Measurements from ENCODE around the gene SPRY4. TPM values are rescaled to one million over a fixed set of nuclear protein-coding genes. Genes with fewer than 3 reads are reported as not detected.
A peak's percentile ranks its signal among the peaks of the same experiment; 100 is the strongest.

Gene SPRY4
- total RNA-seq, 1 experiment from 2014 or later, result 35.5 TPM

- Histone ChIP-seq H3K36me3 (ENCODE audit: insufficient read depth, low read length, poor library complexity, severe bottlenecking) (no peaks in the 10 kb centered on the region), H3K27me3 (replicated peaks; ENCODE audit: insufficient read depth, low read depth, low read length, poor library complexity) (no peaks in the 10 kb centered on the region), H3K9me3 (ENCODE audit: low read depth, low read length, poor library complexity, severe bottlenecking) (no peaks in the 10 kb centered on the region), H3K4me1 (ENCODE audit: insufficient read depth, low read length, poor library complexity, severe bottlenecking) (peaks cover 33% of the 10 kb centered on the region), H3K27ac (ENCODE audit: low read depth, low read length, poor library complexity, severe bottlenecking) (no peak overlapping the region), H3K4me3 (ENCODE audit: low read depth, low read length, poor library complexity, severe bottlenecking) (no peak overlapping the region)
- no peak for DNase-seq (ENCODE audit: low spot score)
- TF ChIP-seq EZH2 (IDR thresholded peaks at IDR 0.05; ENCODE audit: borderline replicate concordance, low read depth, low read length, poor library complexity, severe bottlenecking) (no peak), CTCF (conservative IDR thresholded peaks at IDR 0.05; ENCODE audit: low read depth, low read length) (no peak)
- ChIA-PET POLR2A (ENCODE audit: low non-redundant PET) (no interaction called here), CTCF (interaction anchor here (0.7 kb wide), 1 partner anchor 253 kb away, joined by 3 read pairs; no protein-coding TSS in a partner anchor)
- no TSS peak for BruUV-seq (replicated peaks)
- intact Hi-C loops (cut with micrococcal nuclease; ENCODE audit: unreplicated experiment), result no loop called here
Observed at GRCh38 chr5:142295960-142296860, 28.6 kb downstream of the SPRY4 start.

- ChIA-PET CTCF (no interaction called here), POLR2A (ENCODE audit: low non-redundant PET) (interaction anchor here (0.7 kb wide), 1 partner anchor 36 kb away, joined by 9 read pairs; no protein-coding TSS in a partner anchor)
- intact Hi-C loops (cut with micrococcal nuclease; ENCODE audit: unreplicated experiment), result no loop called here
- Histone ChIP-seq H3K4me1 (ENCODE audit: insufficient read depth, low read length, poor library complexity, severe bottlenecking) (peaks cover 42% of the 10 kb centered on the region), H3K27me3 (replicated peaks; ENCODE audit: insufficient read depth, low read depth, low read length, poor library complexity) (no peaks in the 10 kb centered on the region), H3K36me3 (ENCODE audit: insufficient read depth, low read length, poor library complexity, severe bottlenecking) (no peaks in the 10 kb centered on the region), H3K4me3 (ENCODE audit: low read depth, low read length, poor library complexity, severe bottlenecking) (no peak overlapping the region), H3K9me3 (ENCODE audit: low read depth, low read length, poor library complexity, severe bottlenecking) (no peaks in the 10 kb centered on the region), H3K27ac (ENCODE audit: low read depth, low read length, poor library complexity, severe bottlenecking) (no peak overlapping the region)
- TF ChIP-seq EZH2 (IDR thresholded peaks at IDR 0.05; ENCODE audit: borderline replicate concordance, low read depth, low read length, poor library complexity, severe bottlenecking), result no peak
- no peak for TF ChIP-seq CTCF (conservative IDR thresholded peaks at IDR 0.05; ENCODE audit: low read depth, low read length)
- no TSS peak for BruUV-seq (replicated peaks)
- DNase-seq (ENCODE audit: low spot score), result peak; percentile 78
Observed at GRCh38 chr5:142295084-142295758, 29.6 kb downstream of the SPRY4 start.

- no peaks in the 10 kb centered on the region for H3K36me3 ChIP-seq (ENCODE audit: insufficient read depth, low read length, poor library complexity, severe bottlenecking)
- no peak overlapping the region for H3K27ac ChIP-seq (ENCODE audit: low read depth, low read length, poor library complexity, severe bottlenecking)
- no peak for DNase-seq (ENCODE audit: low spot score)
- intact Hi-C loops (cut with micrococcal nuclease; ENCODE audit: unreplicated experiment), result no loop called here
- no peak for TF ChIP-seq EZH2 (IDR thresholded peaks at IDR 0.05; ENCODE audit: borderline replicate concordance, low read depth, low read length, poor library complexity, severe bottlenecking)
- TF ChIP-seq CTCF (conservative IDR thresholded peaks at IDR 0.05; ENCODE audit: low read depth, low read length), result no peak
- H3K9me3 ChIP-seq (ENCODE audit: low read depth, low read length, poor library complexity, severe bottlenecking), result no peaks in the 10 kb centered on the region
- H3K27me3 ChIP-seq (replicated peaks; ENCODE audit: insufficient read depth, low read depth, low read length, poor library complexity), result no peaks in the 10 kb centered on the region
- no TSS peak for BruUV-seq (replicated peaks)
- POLR2A ChIA-PET (ENCODE audit: low non-redundant PET), result no interaction called here
- CTCF ChIA-PET, result no interaction called here
- no peak overlapping the region for H3K4me3 ChIP-seq (ENCODE audit: low read depth, low read length, poor library complexity, severe bottlenecking)
- H3K4me1 ChIP-seq (ENCODE audit: insufficient read depth, low read length, poor library complexity, severe bottlenecking), result peaks cover 43% of the 10 kb centered on the region
Observed at GRCh38 chr5:142293486-142293885, 31.3 kb downstream of the SPRY4 start.
